Measurements from ENCODE around the gene FAM114A1.
"Not testable (repeated sequence)": the region's sequence is repeated elsewhere in the genome, so short reads cannot be mapped to it uniquely, and the experiment has no call there.

Gene FAM114A1

GRCh38 chr4:38904682-38905081 lies 37.1 kb downstream of the FAM114A1 start:
- no peak for DNase-seq

DNA sequence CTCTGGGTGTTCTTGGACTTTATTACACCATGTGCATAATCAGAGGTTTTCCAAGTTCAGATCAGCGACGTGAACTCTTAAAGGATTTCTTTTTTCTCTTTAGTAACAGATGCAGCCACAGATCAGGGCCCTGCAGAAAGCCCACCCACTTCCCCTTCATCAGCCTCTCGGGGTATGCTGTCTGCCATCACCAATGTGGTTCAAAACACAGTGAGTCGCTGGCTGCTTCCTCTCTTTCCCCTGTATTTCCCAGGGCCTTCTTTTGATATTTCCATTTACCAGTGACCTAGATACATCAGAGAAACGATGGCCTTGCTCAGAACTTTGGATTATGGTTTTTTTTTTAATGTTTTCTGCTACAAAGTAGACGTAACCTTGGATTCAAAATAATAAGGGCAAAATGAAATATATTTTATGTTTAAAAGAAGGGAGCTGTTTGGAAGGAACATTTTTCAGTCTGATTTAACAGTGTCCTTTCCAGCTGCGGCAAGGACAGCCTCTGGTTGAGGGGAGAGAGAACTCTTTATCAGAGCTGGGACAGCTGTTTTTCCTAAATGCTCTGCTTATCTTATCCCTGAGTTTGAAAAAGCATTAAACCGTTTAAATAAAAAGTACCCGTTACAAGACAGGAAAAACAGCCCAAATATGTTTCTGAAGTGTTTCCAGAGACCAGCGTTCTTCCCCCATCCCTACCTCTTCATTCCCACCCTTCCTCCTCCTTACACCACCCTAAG lies 38.2 kb downstream of the FAM114A1 start:
- no peak for DNase-seq

- DNase-seq, result no peak
Measured at GRCh38 chr4:38907696-38908270, 40.2 kb downstream of the FAM114A1 start.

DNA sequence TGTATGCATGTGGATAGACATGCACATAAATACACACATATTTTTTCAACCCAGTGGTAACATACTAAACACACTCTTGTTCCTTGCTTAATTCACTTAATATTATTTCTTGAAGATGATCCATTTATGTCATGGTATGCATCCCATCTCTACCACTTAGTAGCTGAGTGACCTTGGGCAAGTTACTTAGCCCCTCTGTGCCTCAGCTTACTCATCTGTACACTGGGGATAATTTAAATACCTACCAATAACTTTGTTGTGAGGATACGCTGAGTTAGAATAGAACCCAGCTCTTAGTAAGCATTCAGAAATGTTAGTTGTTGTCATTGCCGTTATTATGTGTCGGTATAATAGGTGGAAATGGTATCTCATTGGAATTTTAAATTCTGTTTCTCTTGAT lies 41.4 kb downstream of the FAM114A1 start:
- DNase-seq, result no peak

- no peak for DNase-seq
Measured at GRCh38 chr4:38911257-38911656, 43.7 kb downstream of the FAM114A1 start.

DNA sequence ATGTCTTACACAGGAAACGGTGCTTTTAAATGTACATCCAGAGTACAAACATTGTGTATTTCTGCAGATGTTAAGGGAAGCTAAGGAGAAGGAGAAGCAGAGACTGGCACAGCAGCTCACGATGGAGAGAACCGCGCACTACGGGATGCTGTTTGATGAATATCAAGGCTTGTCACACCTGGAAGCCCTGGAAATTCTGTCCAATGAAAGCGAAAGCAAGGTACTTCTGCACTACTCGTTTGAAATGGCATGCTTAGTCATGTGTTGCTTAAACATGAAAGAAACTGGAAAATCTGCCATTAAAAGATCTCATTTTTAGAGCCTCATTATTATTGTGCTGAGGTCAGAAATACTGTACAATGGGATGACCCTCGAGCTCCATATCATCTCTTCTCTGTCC lies 47.2 kb downstream of the FAM114A1 start:
- no peak for DNase-seq

GRCh38 chr4:38916267-38916666 lies 48.7 kb downstream of the FAM114A1 start:
- DNase-seq, result not testable (repeated sequence)

DNA sequence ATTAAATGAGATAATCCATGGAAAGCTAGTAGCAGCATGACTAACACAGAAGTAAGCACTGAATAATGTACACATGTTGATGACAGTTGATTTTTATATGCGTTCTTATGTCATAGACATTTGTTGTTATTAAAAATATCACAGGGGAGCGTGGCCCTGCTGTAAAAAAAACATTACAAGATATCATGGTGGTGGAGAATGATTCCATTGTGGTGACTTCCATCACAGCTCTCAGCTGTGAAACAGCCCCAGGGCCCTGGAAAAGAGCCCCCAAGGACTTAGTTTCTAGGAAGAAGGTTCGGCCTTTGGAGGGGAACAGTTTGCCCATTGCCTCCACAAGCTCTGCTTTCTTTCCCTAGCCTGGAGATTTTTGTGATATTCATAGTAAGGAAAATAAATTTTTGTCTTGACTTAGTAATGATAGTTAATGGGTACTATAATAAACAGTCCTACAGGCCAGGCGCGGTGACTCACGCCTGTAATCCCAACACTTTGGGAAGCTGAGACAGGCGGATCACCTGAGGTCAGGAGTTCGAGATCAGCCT lies 49.9 kb downstream of the FAM114A1 start:
- no peak for DNase-seq

- DNase-seq, result no peak
Measured at GRCh38 chr4:38919494-38919893, 51.9 kb downstream of the FAM114A1 start.

DNA sequence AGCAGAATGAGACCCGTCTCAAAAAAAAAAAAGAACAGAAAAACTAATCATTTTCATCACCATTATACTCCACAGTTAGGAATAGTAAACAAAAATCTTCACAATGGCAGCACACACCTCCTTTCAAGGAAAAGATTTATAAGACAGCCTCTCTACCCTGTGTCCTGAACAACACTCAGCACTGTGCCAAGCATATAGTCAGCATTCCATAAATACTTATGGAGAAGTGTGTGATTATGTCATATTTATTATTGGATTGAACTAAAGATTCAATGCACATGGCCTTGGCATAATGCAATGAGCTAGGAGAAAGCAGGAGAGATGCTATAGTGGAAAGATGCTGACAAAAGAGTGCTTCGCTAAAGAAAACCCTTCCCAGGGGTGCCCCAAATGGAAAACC lies 52.6 kb downstream of the FAM114A1 start:
- DNase-seq, result no peak

DNA sequence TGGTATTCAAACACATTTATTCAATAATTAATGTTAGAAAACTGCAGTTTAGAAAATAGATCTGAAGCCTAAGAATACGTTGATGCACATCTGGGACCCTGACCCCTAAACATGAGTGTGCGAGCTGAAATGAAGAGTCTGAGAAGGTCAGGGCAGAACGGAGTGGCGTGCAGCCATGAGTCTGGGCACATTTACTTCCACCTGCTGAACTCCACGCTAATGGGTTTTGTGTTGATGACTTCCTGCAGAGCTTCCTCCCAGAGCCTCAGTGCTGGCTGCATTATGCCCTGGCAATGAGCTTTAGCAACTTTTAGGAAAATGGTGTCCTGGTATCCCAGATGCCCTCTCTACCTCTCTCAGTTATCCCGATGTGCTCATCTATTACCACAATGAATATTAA lies 53.1 kb downstream of the FAM114A1 start:
- DNase-seq, result no peak

- DNase-seq, result no peak
Measured at GRCh38 chr4:38921151-38921550, 53.5 kb downstream of the FAM114A1 start.

DNA sequence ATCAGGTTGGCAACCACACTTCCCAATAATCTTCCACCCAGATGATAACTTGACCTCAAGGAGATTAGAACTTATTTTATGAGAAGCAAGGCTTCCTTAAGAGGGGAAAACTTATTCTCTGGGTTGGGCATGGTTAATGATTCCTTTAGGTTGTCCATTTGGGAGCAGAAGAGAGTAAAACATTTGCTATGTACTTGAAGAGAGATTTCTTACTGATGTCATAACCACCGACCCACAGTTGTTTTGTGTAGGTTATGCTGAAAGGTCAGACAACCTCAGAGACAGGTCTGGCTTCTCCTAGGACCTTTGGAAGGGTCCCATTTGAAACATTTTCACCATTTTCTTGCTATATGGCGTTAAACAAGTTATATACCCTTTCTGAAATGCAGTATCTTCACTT lies 56.1 kb downstream of the FAM114A1 start:
- DNase-seq, result no peak

GRCh38 chr4:38924353-38924752 lies 56.7 kb downstream of the FAM114A1 start:
- DNase-seq, result no peak

DNA sequence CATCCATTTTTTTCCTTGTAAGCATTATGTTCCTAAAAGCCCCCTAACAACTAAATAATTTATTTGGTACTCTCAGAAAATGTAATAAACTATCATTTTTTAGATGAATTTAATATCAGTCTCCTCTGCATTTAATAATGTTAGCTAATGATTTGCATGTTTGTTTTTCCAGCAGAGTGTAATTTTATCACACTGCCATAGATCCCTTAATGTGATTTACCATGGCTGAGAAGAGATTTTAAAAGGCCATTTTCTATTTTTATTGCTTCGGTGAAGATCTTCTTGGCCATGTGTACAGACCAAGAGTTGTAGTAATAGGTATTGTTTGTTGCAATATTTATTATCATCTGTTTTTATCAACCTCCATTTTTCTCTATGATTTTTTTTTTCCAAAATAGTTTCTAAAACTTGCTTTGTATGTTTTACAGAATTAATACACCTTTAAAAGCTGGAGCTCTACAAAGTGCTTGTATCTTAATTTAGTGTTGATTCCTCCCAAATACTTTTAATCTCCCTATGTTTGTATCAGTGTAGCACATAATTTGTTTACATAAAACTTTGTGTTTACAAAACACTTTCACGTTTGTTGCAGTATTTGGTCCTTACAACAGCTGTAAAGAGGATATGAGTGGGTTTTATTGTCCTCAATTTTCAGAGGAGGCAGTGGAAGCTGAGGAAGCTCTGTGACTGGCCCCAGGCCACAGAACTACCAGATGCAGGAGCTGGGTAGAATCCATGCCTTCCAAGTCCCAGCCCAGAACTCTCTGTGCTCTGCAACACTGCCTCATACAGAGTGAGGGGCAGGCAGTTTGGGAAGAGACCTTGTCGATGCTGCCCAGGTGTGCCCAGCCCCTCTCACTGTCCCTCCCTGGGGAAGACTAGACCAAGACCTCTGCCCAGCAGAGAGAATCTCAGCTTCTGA lies 58.1 kb downstream of the FAM114A1 start:
- DNase-seq, result no peak

- DNase-seq, result no peak
Measured at GRCh38 chr4:38926896-38927295, 59.3 kb downstream of the FAM114A1 start.

DNA sequence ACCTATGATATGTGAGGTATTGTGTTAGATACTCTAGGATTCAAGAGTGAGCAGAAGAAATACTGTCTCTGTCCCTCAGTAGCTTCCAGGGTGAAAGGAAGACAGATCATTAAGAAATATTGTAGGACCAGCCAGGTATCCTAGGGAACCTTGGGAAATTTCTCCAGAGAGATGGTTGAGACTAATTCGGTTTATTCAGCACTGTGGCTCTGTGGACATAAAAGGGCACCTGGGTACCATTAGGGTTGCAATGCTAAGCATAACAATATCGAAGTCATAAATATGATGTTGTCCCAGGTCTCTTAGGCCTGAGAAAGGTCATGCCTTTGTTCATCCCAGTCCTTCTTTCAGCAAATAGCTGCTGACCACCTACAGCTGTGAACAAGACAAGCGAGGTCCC lies 61.0 kb downstream of the FAM114A1 start:
- no peak for DNase-seq

- DNase-seq, result no peak
Measured at GRCh38 chr4:38928974-38929373, 61.4 kb downstream of the FAM114A1 start.

DNA sequence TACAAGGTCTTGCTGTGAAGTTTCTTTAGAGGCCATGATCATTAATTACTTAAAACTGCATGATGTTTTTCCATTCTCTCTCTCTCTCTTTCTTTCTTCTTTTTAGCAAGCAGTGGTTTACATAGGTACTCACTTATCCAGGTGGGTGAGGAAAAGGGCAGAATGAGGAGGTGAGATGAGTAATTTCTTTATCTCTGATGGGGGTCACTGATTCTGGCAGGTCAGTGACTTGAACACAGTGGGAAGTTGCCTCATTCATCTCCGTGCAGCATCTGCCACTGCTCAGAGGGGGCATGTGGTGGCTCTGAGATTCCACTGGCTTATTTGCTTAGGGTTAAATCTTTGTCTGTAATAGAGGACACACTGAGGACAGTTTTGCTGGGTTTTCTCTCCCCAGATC lies 62.6 kb downstream of the FAM114A1 start:
- no peak for DNase-seq

GRCh38 chr4:38930707-38931106 lies 63.1 kb downstream of the FAM114A1 start:
- no peak for DNase-seq

GRCh38 chr4:38931125-38931524 lies 63.5 kb downstream of the FAM114A1 start:
- DNase-seq, result no peak

DNA sequence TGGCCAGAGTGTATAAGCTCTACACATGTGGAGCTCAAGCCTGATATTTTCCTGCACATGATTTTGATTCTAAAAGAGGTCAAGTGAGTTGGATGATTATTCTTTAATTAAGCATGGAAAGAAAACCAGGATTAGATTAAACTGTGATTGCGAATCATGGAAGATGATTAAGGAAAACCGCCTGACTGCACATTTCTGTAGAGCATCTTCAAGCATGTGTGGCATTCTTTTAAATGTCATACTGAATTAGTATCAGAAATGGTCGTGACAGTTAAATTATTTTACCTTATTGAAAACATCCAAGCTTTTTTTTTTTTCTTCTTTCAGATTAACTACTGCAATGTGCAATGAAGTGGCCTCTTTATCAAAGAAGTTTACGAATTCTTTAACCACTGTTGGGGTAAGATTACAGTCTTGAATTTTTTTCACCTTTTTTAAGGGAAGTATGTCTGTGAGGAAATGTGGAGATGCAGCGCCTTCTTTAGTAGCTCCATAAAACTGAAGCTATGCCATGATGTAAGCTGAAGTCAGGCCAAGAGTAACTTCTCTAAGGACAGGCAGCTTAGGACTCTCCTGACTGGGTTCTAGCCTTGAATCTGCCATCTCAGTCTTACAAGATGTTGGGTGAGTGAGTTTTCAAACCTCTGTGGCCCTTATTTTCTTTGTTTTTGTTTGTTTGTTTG lies 67.9 kb downstream of the FAM114A1 start:
- no peak for DNase-seq

GRCh38 chr4:38939165-38939564 lies 71.6 kb downstream of the FAM114A1 start:
- DNase-seq, result no peak
